ENCODE data around the gene CHRM5. TPM values are rescaled to one million over a fixed set of nuclear protein-coding genes. Genes with fewer than 3 reads are reported as not detected.

The CHRM5 gene
- total and polyA plus RNA-seq, 2 of the 8 experiments (the other 6 are each of a cell fraction or from before 2014, with no cell fraction given), result not detected

- TF ChIP-seq CHD7 (IDR thresholded peaks at IDR 0.05; ENCODE audit: insufficient replicate concordance, low read length) (no peak), ZNF274 (IDR thresholded peaks at IDR 0.05; ENCODE audit: borderline replicate concordance, extremely low read depth, low read length) (no peak), SP4 (IDR thresholded peaks at IDR 0.05; ENCODE audit: low read length) (no peak), NRF1 (IDR thresholded peaks at IDR 0.05; ENCODE audit: low read depth, low read length) (no peak), CBX5 (IDR thresholded peaks at IDR 0.05; ENCODE audit: low read depth, low read length) (no peak), HDAC6 (IDR thresholded peaks at IDR 0.05; ENCODE audit: low read depth, low read length) (no peak), ASH2L (IDR thresholded peaks at IDR 0.05; ENCODE audit: low read length) (no peak), PHF8 (conservative IDR thresholded peaks at IDR 0.05; ENCODE audit: low read depth, low read length) (no peak)
- TF ChIP-seq, protein P1, sequence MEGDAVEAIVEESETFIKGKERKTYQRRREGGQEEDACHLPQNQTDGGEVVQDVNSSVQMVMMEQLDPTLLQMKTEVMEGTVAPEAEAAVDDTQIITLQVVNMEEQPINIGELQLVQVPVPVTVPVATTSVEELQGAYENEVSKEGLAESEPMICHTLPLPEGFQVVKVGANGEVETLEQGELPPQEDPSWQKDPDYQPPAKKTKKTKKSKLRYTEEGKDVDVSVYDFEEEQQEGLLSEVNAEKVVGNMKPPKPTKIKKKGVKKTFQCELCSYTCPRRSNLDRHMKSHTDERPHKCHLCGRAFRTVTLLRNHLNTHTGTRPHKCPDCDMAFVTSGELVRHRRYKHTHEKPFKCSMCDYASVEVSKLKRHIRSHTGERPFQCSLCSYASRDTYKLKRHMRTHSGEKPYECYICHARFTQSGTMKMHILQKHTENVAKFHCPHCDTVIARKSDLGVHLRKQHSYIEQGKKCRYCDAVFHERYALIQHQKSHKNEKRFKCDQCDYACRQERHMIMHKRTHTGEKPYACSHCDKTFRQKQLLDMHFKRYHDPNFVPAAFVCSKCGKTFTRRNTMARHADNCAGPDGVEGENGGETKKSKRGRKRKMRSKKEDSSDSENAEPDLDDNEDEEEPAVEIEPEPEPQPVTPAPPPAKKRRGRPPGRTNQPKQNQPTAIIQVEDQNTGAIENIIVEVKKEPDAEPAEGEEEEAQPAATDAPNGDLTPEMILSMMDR (IDR thresholded peaks at IDR 0.05; ENCODE audit: control extremely low read depth in 1 of 3, insufficient read depth in 1 of 3, low read depth in 1 of 3, low read length in 3 of 3), result no peak
Observed at GRCh38 chr15:34078900-34079299, 110.6 kb downstream of the CHRM5 start (continued).
